Measurements from ENCODE around the gene CNN1. TPM values are rescaled to one million over a fixed set of nuclear protein-coding genes. Genes with fewer than 3 reads are reported as not detected.

CNN1 gene
- total RNA-seq, 1 experiment from 2014 or later = 15.7 TPM

Small RNA genes lying within 50 kb of the gene (microRNA-seq; reads per million reads assigned to microRNA genes)
- gene MIR7974 (ENCODE audit: borderline microRNAs expressed) = 0.46 reads per million

Other genes with a start within 250 kb of the CNN1 start
- gene TSPAN16, start 242.7 kb upstream of the CNN1 start, total RNA-seq (2021) = not detected in 2 replicates
- gene RAB3D, start 199.2 kb upstream of the CNN1 start, total RNA-seq (2021) = 29.4 and 32.8 TPM in 2 replicates
- gene TMEM205, start 192.6 kb upstream of the CNN1 start, total RNA-seq (2021) = 69.7 and 73.1 TPM in 2 replicates
- gene CCDC159, start 192.3 kb upstream of the CNN1 start, total RNA-seq (2021) = 5.7 and 5.8 TPM in 2 replicates
- 6.1 and 8.0 TPM in 2 replicates for gene PLPPR2, start 183.4 kb upstream of the CNN1 start, total RNA-seq (2021)
- gene SWSAP1, start 164.2 kb upstream of the CNN1 start, total RNA-seq (2021) = 3.8 and 5.2 TPM in 2 replicates
- 8.9 and 9.3 TPM in 2 replicates for gene EPOR, start 154.5 kb upstream of the CNN1 start, total RNA-seq (2021)
- gene RGL3, start 119.5 kb upstream of the CNN1 start, total RNA-seq (2021) = 58.5 and 65.9 TPM in 2 replicates
- 2.2 and 2.5 TPM in 2 replicates for gene ODAD3, start 103.7 kb upstream of the CNN1 start, total RNA-seq (2021)
- gene PRKCSH, start 103.2 kb upstream of the CNN1 start, total RNA-seq (2021) = 431 and 437 TPM in 2 replicates
- gene ELAVL3, start 57.8 kb upstream of the CNN1 start, total RNA-seq (2021) = 1.2 and 1.4 TPM in 2 replicates
- gene ZNF653, start 33.0 kb upstream of the CNN1 start, total RNA-seq (2021) = 9.1 and 11.6 TPM in 2 replicates
- 40.0 and 42.4 TPM in 2 replicates for gene ECSIT, start 9.7 kb upstream of the CNN1 start, total RNA-seq (2021)
- 84.9 and 88.6 TPM in 2 replicates for gene ELOF1, start 20.4 kb downstream of the CNN1 start, total RNA-seq (2021)
- 2.3 and 4.0 TPM in 2 replicates for gene ACP5, start 38.8 kb downstream of the CNN1 start, total RNA-seq (2021)
- 12.2 and 12.8 TPM in 2 replicates for gene ZNF627, start 58.6 kb downstream of the CNN1 start, total RNA-seq (2021)
- 2.3 and 2.5 TPM in 2 replicates for gene ZNF823, start 200.1 kb downstream of the CNN1 start, total RNA-seq (2021)
- gene ZNF441, start 228.1 kb downstream of the CNN1 start, total RNA-seq (2021) = 0.85 and 1.3 TPM in 2 replicates